Stimulated activated CD4-positive, alpha-beta T cell treated with anti-CD3 and anti-CD28 coated beads, Interleukin-12 subunit alpha, Interleukin-12 subunit beta, amount 100 ng/mL, for 4 hours (primary cell): ENCODE data around the gene RBMS3.

Experiments
- DNase-seq: peaks from one replicate; pipeline ENCODE4 v3.0.0-alpha.2; 2020

RBMS3 gene

GRCh38 chr3:29279286-29279685, 1.6 kb upstream of the RBMS3 start:
- DNase-seq: no peak

- DNase-seq: no peak
Observed at GRCh38 chr3:29279806-29280205, 1.1 kb upstream of the RBMS3 start.

- no peak for DNase-seq
Observed at GRCh38 chr3:29281094-29281343, 148 bp downstream of the RBMS3 start.

- DNase-seq: no peak
Observed at GRCh38 chr3:29281344-29282241, 722 bp downstream of the RBMS3 start.

GRCh38 chr3:29282427-29283230, 1.8 kb downstream of the RBMS3 start:
- no peak for DNase-seq

- DNase-seq: no peak
Observed at GRCh38 chr3:29283231-29284119, 2.6 kb downstream of the RBMS3 start.

- DNase-seq: no peak
Observed at GRCh38 chr3:29284497-29284896, 3.6 kb downstream of the RBMS3 start.

- DNase-seq: no peak
Observed at GRCh38 chr3:29285471-29286071, 4.7 kb downstream of the RBMS3 start.

- DNase-seq: no peak
Observed at GRCh38 chr3:29286478-29287240, 5.8 kb downstream of the RBMS3 start.

GRCh38 chr3:29290596-29290995, 9.7 kb downstream of the RBMS3 start:
- no peak for DNase-seq

- DNase-seq: no peak
Observed at GRCh38 chr3:29291260-29291981, 10.6 kb downstream of the RBMS3 start.

- no peak for DNase-seq
Observed at GRCh38 chr3:29291982-29292363, 11.1 kb downstream of the RBMS3 start.

GRCh38 chr3:29293421-29293820, 12.6 kb downstream of the RBMS3 start:
- no peak for DNase-seq

GRCh38 chr3:29297998-29298397, 17.1 kb downstream of the RBMS3 start:
- DNase-seq: no peak

GRCh38 chr3:29301332-29302019, 20.6 kb downstream of the RBMS3 start:
- DNase-seq: no peak

- DNase-seq: no peak
Observed at GRCh38 chr3:29302619-29303018, 21.7 kb downstream of the RBMS3 start.

- DNase-seq: no peak
Observed at GRCh38 chr3:29307295-29307694, 26.4 kb downstream of the RBMS3 start.

- DNase-seq: no peak
Observed at GRCh38 chr3:29310865-29311264, 30.0 kb downstream of the RBMS3 start.

- no peak for DNase-seq
Observed at GRCh38 chr3:29311795-29312194, 30.9 kb downstream of the RBMS3 start.

- no peak for DNase-seq
Observed at GRCh38 chr3:29312395-29312794, 31.5 kb downstream of the RBMS3 start.

GRCh38 chr3:29312960-29313452, 32.1 kb downstream of the RBMS3 start:
- DNase-seq: no peak
